ENCODE results near the gene VPS11. TPM values are rescaled to one million over a fixed set of nuclear protein-coding genes. Genes with fewer than 3 reads are reported as not detected.

Gene VPS11
- total RNA-seq, 2 experiments from 2014 or later = 23.3 to 32.2 TPM

DNA sequence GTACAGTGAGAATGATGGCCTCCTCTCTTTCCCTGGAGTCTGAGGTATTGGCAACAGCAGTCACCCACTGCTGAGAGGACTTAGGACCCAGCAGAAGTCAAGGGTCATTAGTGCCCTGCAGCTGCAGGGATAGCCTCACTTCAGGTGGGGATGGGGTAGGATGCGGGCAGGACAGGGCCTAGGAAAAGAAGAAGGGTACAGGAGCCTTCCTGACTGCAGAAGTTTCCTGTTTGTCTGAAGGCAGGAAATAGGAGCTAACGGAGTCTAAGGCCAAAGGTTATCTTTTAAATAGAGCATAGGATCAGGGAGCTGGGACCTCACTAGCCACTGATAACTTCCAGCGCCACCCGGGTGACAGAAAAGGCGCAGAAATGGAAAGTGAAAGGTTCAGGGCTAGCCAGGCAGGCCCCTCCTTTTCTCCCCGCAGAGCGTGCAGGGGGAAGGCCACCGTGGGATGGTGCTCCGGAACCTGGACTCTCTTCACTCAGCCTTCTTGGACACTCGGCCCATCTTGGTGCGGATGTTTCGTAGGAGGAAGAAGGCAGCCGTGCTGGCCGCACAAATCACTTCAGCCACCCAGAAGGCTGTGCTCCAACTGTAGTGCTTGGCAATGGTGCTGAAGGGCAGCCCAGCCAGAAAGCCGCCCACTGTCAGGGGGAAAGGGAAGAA lies 43.1 kb upstream of the VPS11 start:
- Histone ChIP-seq H3K9me2 (ENCODE audit: insufficient read depth, low read length) (no peaks in the 10 kb centered on the region), H3K27ac (ENCODE audit: low read depth, low read length, poor library complexity, severe bottlenecking) (no peak overlapping the region), H2AFZ (ENCODE audit: low read length) (no peak overlapping the region), H3K9me3 (ENCODE audit: low read length) (no peaks in the 10 kb centered on the region), H3K36me3 (ENCODE audit: insufficient read depth, low read length) (peaks cover 63% of the 10 kb centered on the region), H3K4me3 (ENCODE audit: low read depth, low read length, poor library complexity, severe bottlenecking) (no peak overlapping the region), H3K4me1 (ENCODE audit: insufficient read depth, low read length, poor library complexity, severe bottlenecking) (peaks cover 27% of the 10 kb centered on the region), H4K20me1 (ENCODE audit: insufficient read depth, low read length) (peaks cover 8% of the 10 kb centered on the region; the same call in 1 of the 2 replicates), H3K79me2 (ENCODE audit: insufficient read depth, low read depth, low read length) (peaks cover 28% of the 10 kb centered on the region), H3K4me2 (ENCODE audit: low read length) (no peak overlapping the region)
- TF ChIP-seq, protein P1, sequence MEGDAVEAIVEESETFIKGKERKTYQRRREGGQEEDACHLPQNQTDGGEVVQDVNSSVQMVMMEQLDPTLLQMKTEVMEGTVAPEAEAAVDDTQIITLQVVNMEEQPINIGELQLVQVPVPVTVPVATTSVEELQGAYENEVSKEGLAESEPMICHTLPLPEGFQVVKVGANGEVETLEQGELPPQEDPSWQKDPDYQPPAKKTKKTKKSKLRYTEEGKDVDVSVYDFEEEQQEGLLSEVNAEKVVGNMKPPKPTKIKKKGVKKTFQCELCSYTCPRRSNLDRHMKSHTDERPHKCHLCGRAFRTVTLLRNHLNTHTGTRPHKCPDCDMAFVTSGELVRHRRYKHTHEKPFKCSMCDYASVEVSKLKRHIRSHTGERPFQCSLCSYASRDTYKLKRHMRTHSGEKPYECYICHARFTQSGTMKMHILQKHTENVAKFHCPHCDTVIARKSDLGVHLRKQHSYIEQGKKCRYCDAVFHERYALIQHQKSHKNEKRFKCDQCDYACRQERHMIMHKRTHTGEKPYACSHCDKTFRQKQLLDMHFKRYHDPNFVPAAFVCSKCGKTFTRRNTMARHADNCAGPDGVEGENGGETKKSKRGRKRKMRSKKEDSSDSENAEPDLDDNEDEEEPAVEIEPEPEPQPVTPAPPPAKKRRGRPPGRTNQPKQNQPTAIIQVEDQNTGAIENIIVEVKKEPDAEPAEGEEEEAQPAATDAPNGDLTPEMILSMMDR (conservative IDR thresholded peaks at IDR 0.05; ENCODE audit: low read length) = no peak
- TF ChIP-seq EZH2phosphoT487 (IDR thresholded peaks at IDR 0.05; ENCODE audit: borderline replicate concordance, low read depth, low read length) = no peak
- ChIA-PET POLR2A (interaction anchor here (0.5 to 0.8 kb wide), 2 partner anchors 14 to 27 kb away, joined by 3 to 4 read pairs; partner anchors contain the start of gene CENATAC), CTCF (ENCODE audit: unreplicated experiment) (interaction anchor here (1.0 kb wide), 1 partner anchor 31 kb away, joined by 3 read pairs; no protein-coding TSS in a partner anchor)
- intact Hi-C loops (cut with micrococcal nuclease; ENCODE audit: unreplicated experiment) = no loop called here
- no peak for DNase-seq (ENCODE audit: low spot score)
- BruUV-seq (replicated peaks) = no TSS peak

DNA sequence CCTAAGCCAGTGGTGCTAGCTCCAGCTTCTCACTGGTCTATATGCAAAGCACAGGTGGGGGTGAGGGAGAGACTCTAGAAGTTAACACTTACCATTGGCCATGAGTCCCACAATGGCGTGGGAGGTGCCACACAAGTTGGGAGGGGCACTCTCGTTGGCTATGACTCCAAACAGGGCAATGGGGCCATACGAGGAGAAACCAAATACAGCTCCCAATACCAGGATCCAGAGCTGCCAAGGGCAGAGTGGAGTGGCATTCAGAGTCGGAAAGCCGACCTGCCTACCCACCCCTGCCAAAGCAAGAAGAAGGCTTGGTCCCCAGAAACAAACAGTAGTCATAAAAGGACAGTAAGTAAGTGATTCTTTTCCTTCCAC lies 42.5 kb upstream of the VPS11 start:
- Histone ChIP-seq H3K9me3 (ENCODE audit: low read length) (no peaks in the 10 kb centered on the region), H2AFZ (ENCODE audit: low read length) (no peak overlapping the region), H3K4me3 (ENCODE audit: low read depth, low read length, poor library complexity, severe bottlenecking) (no peak overlapping the region), H3K27ac (ENCODE audit: low read depth, low read length, poor library complexity, severe bottlenecking) (no peak overlapping the region), H3K4me2 (ENCODE audit: low read length) (no peak overlapping the region), H3K79me2 (ENCODE audit: insufficient read depth, low read depth, low read length) (peaks cover 23% of the 10 kb centered on the region), H3K36me3 (ENCODE audit: insufficient read depth, low read length) (peaks cover 58% of the 10 kb centered on the region), H3K9me2 (ENCODE audit: insufficient read depth, low read length) (no peaks in the 10 kb centered on the region), H4K20me1 (ENCODE audit: insufficient read depth, low read length) (peaks cover 3% of the 10 kb centered on the region; the same call in 1 of the 2 replicates), H3K4me1 (ENCODE audit: insufficient read depth, low read length, poor library complexity, severe bottlenecking) (peaks cover 27% of the 10 kb centered on the region)
- no peak for DNase-seq (ENCODE audit: low spot score)
- intact Hi-C loops (cut with micrococcal nuclease; ENCODE audit: unreplicated experiment) = no loop called here
- no peak for TF ChIP-seq EZH2phosphoT487 (IDR thresholded peaks at IDR 0.05; ENCODE audit: borderline replicate concordance, low read depth, low read length)
- TF ChIP-seq, protein P1 (conservative IDR thresholded peaks at IDR 0.05; ENCODE audit: low read length) = no peak
- no TSS peak for BruUV-seq (replicated peaks)
- ChIA-PET POLR2A (interaction anchor here (0.8 kb wide), 1 partner anchor 28 kb away, joined by 3 read pairs; the partner anchor contains the start of gene CENATAC), CTCF (ENCODE audit: unreplicated experiment) (interaction anchor here (1.0 kb wide), 1 partner anchor 30 kb away, joined by 3 read pairs; no protein-coding TSS in a partner anchor)

DNA sequence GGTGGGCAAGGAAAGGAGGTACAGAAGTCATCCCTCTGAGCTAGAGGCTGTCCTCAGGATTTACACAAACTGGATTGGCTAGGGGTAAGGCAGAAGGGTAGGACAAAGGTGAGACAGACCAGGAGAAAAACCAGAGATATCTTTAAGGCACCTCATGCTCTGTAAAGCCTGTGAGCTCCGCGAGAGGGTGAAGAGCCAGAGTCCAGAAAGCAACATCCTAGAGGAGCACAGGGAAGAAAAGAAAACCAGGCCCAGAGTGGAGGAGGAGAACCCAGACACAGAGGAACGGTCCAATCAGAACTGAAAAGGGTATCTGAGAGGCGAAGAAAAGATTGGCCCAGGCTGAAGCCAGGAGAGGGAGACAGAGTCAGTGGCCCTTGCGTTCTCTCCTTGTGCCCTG lies 42.1 kb upstream of the VPS11 start:
- peaks cover 54% of the 10 kb centered on the region for H3K36me3 ChIP-seq (ENCODE audit: insufficient read depth, low read length)
- no peaks in the 10 kb centered on the region for H3K9me2 ChIP-seq (ENCODE audit: insufficient read depth, low read length)
- H4K20me1 ChIP-seq (ENCODE audit: insufficient read depth, low read length) = no peaks in the 10 kb centered on the region
- BruUV-seq (replicated peaks) = no TSS peak
- H2AFZ ChIP-seq (ENCODE audit: low read length) = no peak overlapping the region
- no peak for DNase-seq (ENCODE audit: low spot score)
- H3K27ac ChIP-seq (ENCODE audit: low read depth, low read length, poor library complexity, severe bottlenecking) = no peak overlapping the region
- intact Hi-C loops (cut with micrococcal nuclease; ENCODE audit: unreplicated experiment) = no loop called here
- H3K4me3 ChIP-seq (ENCODE audit: low read depth, low read length, poor library complexity, severe bottlenecking) = no peak overlapping the region
- H3K4me2 ChIP-seq (ENCODE audit: low read length) = no peak overlapping the region
- POLR2A ChIA-PET = no interaction called here
- TF ChIP-seq, protein P1 (conservative IDR thresholded peaks at IDR 0.05; ENCODE audit: low read length) = no peak
- TF ChIP-seq EZH2phosphoT487 (IDR thresholded peaks at IDR 0.05; ENCODE audit: borderline replicate concordance, low read depth, low read length) = no peak
- peaks cover 26% of the 10 kb centered on the region for H3K4me1 ChIP-seq (ENCODE audit: insufficient read depth, low read length, poor library complexity, severe bottlenecking)
- H3K9me3 ChIP-seq (ENCODE audit: low read length) = no peaks in the 10 kb centered on the region
- CTCF ChIA-PET (ENCODE audit: unreplicated experiment) = interaction anchor here (1.0 kb wide), 1 partner anchor 30 kb away, joined by 3 read pairs; no protein-coding TSS in a partner anchor
- peaks cover 19% of the 10 kb centered on the region; the same call in 1 of the 2 replicates for H3K79me2 ChIP-seq (ENCODE audit: insufficient read depth, low read depth, low read length)

Measured in OCI-LY7 (cell line).